Stomach (tissue), 9 donors: Measurements from ENCODE around the gene KATNB1. TPM values are rescaled to one million over a fixed set of nuclear protein-coding genes. Genes with fewer than 3 reads are reported as not detected.
"Not testable (repeated sequence)": the region's sequence is repeated elsewhere in the genome, so short reads cannot be mapped to it uniquely, and the experiment has no call there.

Source experiments
- DNase-seq, 2 donors: peaks; one replicate each; pipeline versions ENCODE4 v3.0.0 to v3.0.0-alpha.2; 2013 to 2019
- H3K27ac ChIP-seq, 5 donors: fragments of 200-600 bp in 4 of 5; sonication (generic) in 4 of 5; one replicate each; pipeline ENCODE4 v1.5.1; 2013 to 2019; ENCODE audit warnings: mild to moderate bottlenecking in 1 of 5, moderate library complexity in 1 of 5
- H3K27me3 ChIP-seq, 3 donors: fragments of 200-600 bp; sonication (generic); one replicate each; pipeline ENCODE4 v1.5.1; 2017 to 2019; ENCODE audit warnings: mixed run types in 1 of 3
- H3K36me3 ChIP-seq, 4 donors: fragments of 200-600 bp; sonication (generic); 1 replicate in 3 of 4; 2 replicates in 1 of 4; pipeline ENCODE4 v1.5.1; 2016 to 2019
- H3K4me1 ChIP-seq, 4 donors: fragments of 200-600 bp; sonication (generic); one replicate each; pipeline ENCODE4 v1.5.1; 2016 to 2019
- H3K4me3 ChIP-seq, 4 donors: fragments of 200-600 bp; sonication (generic) in 3 of 4; one replicate each; pipeline ENCODE4 v1.5.1; 2016 to 2019; ENCODE audit warnings: mild to moderate bottlenecking in 1 of 4
- H3K9me3 ChIP-seq, 4 donors: fragments of 200-600 bp; sonication (generic); one replicate each; pipeline ENCODE4 v1.5.1; 2016 to 2019
- CTCF ChIP-seq, 7 experiments: fragments of 450-650 bp in 4 of 7; fragments of 200-600 bp in 3 of 7; sonication (generic) in 3 of 7; IDR thresholded peaks; one replicate each; pipeline ENCODE4 v1.5.1; 2016 to 2019; ENCODE audit warnings: antibody characterized with exemption in 7 of 7, control low read depth in 2 of 7, mild to moderate bottlenecking in 1 of 7
- EP300 ChIP-seq: sonication (generic); formaldehyde crosslinking; IDR thresholded peaks from one replicate; pipeline ENCODE4 v1.6.1; 2017; ENCODE audit warnings: antibody characterized with exemption
- POLR2A ChIP-seq, 4 donors: fragments of 450-650 bp; IDR thresholded peaks; one replicate each; pipeline ENCODE4 v1.6.1; 2016; ENCODE audit warnings: antibody characterized with exemption in 4 of 4, control low read depth in 2 of 4, mild to moderate bottlenecking in 1 of 4, moderate library complexity in 1 of 4
- POLR2AphosphoS5 ChIP-seq, 3 donors: sonication (generic); formaldehyde crosslinking; IDR thresholded peaks; one replicate each; pipeline ENCODE4 v1.6.1; 2016; ENCODE audit warnings: antibody characterized with exemption in 3 of 3
- WGBS, 5 donors: extraction: QIAGEN DNeasy Blood & Tissue Kit in 3 of 5; methylation state at CpG; one replicate each; pipeline versions ENCODE4 v1.1.5 to v1.1.7; 2013 to 2018; 5-methylcytosine and 5-hydroxymethylcytosine counted together
- intact Hi-C: fragments of 100-400 bp; cut with DNase I; formaldehyde crosslinking; loops from one replicate; pipeline ENCODE4 v1.15.1; 2023; ENCODE audit warnings: low total_unique reads
- polyA plus RNA-seq, 3 donors: library from polyadenylated mRNA; stranded (reverse); fragments of 200-250 nt; gene quantifications; one replicate each; pipeline ENCODE4 v1.2.3, GENCODE V29; 2013
- total RNA-seq, 5 donors: library from RNA; depleted of rRNA; stranded (reverse); fragments of >200 nt; gene quantifications; one replicate each; pipeline versions ENCODE4 v1.1.0 to v1.2.3, GENCODE V29; 2014 to 2016
- donor health status: healthy with polysubstance abuse.
- donor health status: Bipolar disorder and iron deficiency.
- donor health status: healthy.

KATNB1 gene
- total and polyA plus RNA-seq, 8 donors: 6.7 to 58.5 (median 13.4) TPM

GRCh38 chr16:57744642-57744903 lies 9.0 kb downstream of the KATNB1 start:
- no peaks in the 10 kb centered on the region for H3K9me3 ChIP-seq
- no peak for DNase-seq
- WGBS, 5 donors: 78 to 94% (median 89%) methylated on average over 6 to 7 of the region's 7 CpGs
- H3K4me1 ChIP-seq: no peaks in the 10 kb centered on the region
- H3K27me3 ChIP-seq: no peaks in the 10 kb centered on the region
- H3K36me3 ChIP-seq: peaks cover 3 to 67% (median 51%) of the 10 kb centered on the region in 4 donors
- TF ChIP-seq EP300: no peak
- intact Hi-C loops: no loop called here
- H3K4me3 ChIP-seq: no peak overlapping the region
- no peak overlapping the region for H3K27ac ChIP-seq

GRCh38 chr16:57745768-57746167 lies 10.2 kb downstream of the KATNB1 start:
- no peaks in the 10 kb centered on the region for H3K27me3 ChIP-seq
- DNase-seq: no peak
- H3K36me3 ChIP-seq: peaks cover 0 to 78% (median 49%) of the 10 kb centered on the region in 4 donors
- intact Hi-C loops: no loop called here
- WGBS, 5 donors: 96 to 99% (median 97%) methylated on average over 3 of the region's 3 CpGs
- H3K9me3 ChIP-seq: no peaks in the 10 kb centered on the region
- H3K4me3 ChIP-seq: no peak overlapping the region
- TF ChIP-seq POLR2AphosphoS5 (IDR thresholded peaks at IDR 0.05) (no peak), CTCF (IDR thresholded peaks at IDR 0.05) (no peak), EP300 (no peak), POLR2A (IDR thresholded peaks at IDR 0.05) (no peak)
- no peak overlapping the region for H3K27ac ChIP-seq
- no peaks in the 10 kb centered on the region for H3K4me1 ChIP-seq

- intact Hi-C loops, H3K9me3 ChIP-seq, H3K4me1 ChIP-seq, H3K4me3 ChIP-seq, H3K27me3 ChIP-seq, H3K27ac ChIP-seq, DNase-seq: not testable (repeated sequence)
- 86 to 95% (median 91%) methylated on average over 6 to 7 of the region's 7 CpGs for WGBS, 5 donors
- peaks cover 0 to 84% (median 54%) of the 10 kb centered on the region in 4 donors for H3K36me3 ChIP-seq
Measured at GRCh38 chr16:57746316-57746715, 10.7 kb downstream of the KATNB1 start.

- Histone ChIP-seq H3K9me3 (no peaks in the 10 kb centered on the region), H3K27me3 (no peaks in the 10 kb centered on the region), H3K4me1 (no peaks in the 10 kb centered on the region), H3K4me3 (no peak overlapping the region), H3K27ac (no peak overlapping the region), H3K36me3 (peaks cover 0 to 85% (median 54%) of the 10 kb centered on the region in 4 donors)
- 87 to 96% (median 92%) methylated on average over 7 of the region's 7 CpGs for WGBS, 5 donors
- no peak for DNase-seq
- intact Hi-C loops: no loop called here
- no peak for TF ChIP-seq POLR2AphosphoS5 (IDR thresholded peaks at IDR 0.05)
- no peak for TF ChIP-seq POLR2A (IDR thresholded peaks at IDR 0.05)
- TF ChIP-seq EP300: no peak
- no peak for TF ChIP-seq CTCF (IDR thresholded peaks at IDR 0.05)
Measured at GRCh38 chr16:57747091-57747490, 11.5 kb downstream of the KATNB1 start.

GRCh38 chr16:57747496-57747895 lies 11.9 kb downstream of the KATNB1 start:
- Histone ChIP-seq H3K27ac (no peak overlapping the region), H3K9me3 (no peaks in the 10 kb centered on the region), H3K4me3 (no peak overlapping the region), H3K36me3 (peaks cover 0 to 85% (median 54%) of the 10 kb centered on the region in 4 donors), H3K27me3 (no peaks in the 10 kb centered on the region), H3K4me1 (no peaks in the 10 kb centered on the region)
- intact Hi-C loops: no loop called here
- 92 to 98% (median 96%) methylated on average over 12 of the region's 12 CpGs for WGBS, 5 donors
- TF ChIP-seq POLR2A (IDR thresholded peaks at IDR 0.05) (no peak), CTCF (IDR thresholded peaks at IDR 0.05) (no peak), POLR2AphosphoS5 (IDR thresholded peaks at IDR 0.05) (no peak), EP300 (no peak)
- no peak for DNase-seq

- no peak for DNase-seq
- Histone ChIP-seq H3K27ac (no peak overlapping the region), H3K27me3 (no peaks in the 10 kb centered on the region), H3K4me3 (no peak overlapping the region), H3K9me3 (no peaks in the 10 kb centered on the region), H3K4me1 (no peaks in the 10 kb centered on the region), H3K36me3 (peaks cover 0 to 85% (median 58%) of the 10 kb centered on the region in 4 donors)
- TF ChIP-seq CTCF (IDR thresholded peaks at IDR 0.05) (no peak), POLR2AphosphoS5 (IDR thresholded peaks at IDR 0.05) (no peak), POLR2A (IDR thresholded peaks at IDR 0.05) (no peak), EP300 (no peak)
- WGBS, 5 donors: 85 to 96% (median 92%) methylated on average over 3 to 6 of the region's 6 CpGs
- intact Hi-C loops: no loop called here
Measured at GRCh38 chr16:57747996-57748395, 12.4 kb downstream of the KATNB1 start.
